AG10803 (cell line): Measurements from ENCODE around the gene ADPRH.

ENCODE experiments used
- DNase-seq: peaks from one replicate; pipeline ENCODE4 v3.0.0; 2010; ENCODE audit warnings: low read depth
- H3K4me3 ChIP-seq: 2 replicates; pipeline ENCODE4 v1.5.1; 2011; ENCODE audit warnings: mild to moderate bottlenecking, low read length, control low read depth
- CTCF ChIP-seq: conservative IDR thresholded peaks from 2 replicates; pipeline ENCODE4 v1.5.1; 2011; ENCODE audit warnings: mild to moderate bottlenecking, low read length, control low read depth, inconsistent platforms

ADPRH gene

GRCh38 chr3:119553823-119554415, 25.4 kb upstream of the ADPRH start:
- no peak for DNase-seq
- H3K4me3 ChIP-seq = no peak overlapping the region
- TF ChIP-seq CTCF = no peak

- no peak overlapping the region for H3K4me3 ChIP-seq
- no peak for TF ChIP-seq CTCF
- no peak for DNase-seq
Observed at GRCh38 chr3:119555309-119555735, 24.0 kb upstream of the ADPRH start.

GRCh38 chr3:119555929-119556328, 23.4 kb upstream of the ADPRH start:
- no peak for DNase-seq
- TF ChIP-seq CTCF = no peak
- no peak overlapping the region for H3K4me3 ChIP-seq

- no peak overlapping the region for H3K4me3 ChIP-seq
- no peak for TF ChIP-seq CTCF
- no peak for DNase-seq
Observed at GRCh38 chr3:119557192-119557876, 22.0 kb upstream of the ADPRH start.

- DNase-seq = no peak
- TF ChIP-seq CTCF = no peak
- no peak overlapping the region for H3K4me3 ChIP-seq
Observed at GRCh38 chr3:119557877-119558269, 21.4 kb upstream of the ADPRH start.

GRCh38 chr3:119558626-119559317, 20.5 kb upstream of the ADPRH start:
- no peak for TF ChIP-seq CTCF
- no peak overlapping the region for H3K4me3 ChIP-seq
- no peak for DNase-seq
